Stromal cell of bone marrow (primary cell): ENCODE results near the gene MTA3.
"Not testable (repeated sequence)": the region's sequence is repeated elsewhere in the genome, so short reads cannot be mapped to it uniquely, and the experiment has no call there.

ENCODE experiments used
- DNase-seq: peaks from one replicate; pipeline ENCODE4 v3.0.0-alpha.2; 2012; ENCODE audit warnings: low read depth

MTA3 gene

DNA sequence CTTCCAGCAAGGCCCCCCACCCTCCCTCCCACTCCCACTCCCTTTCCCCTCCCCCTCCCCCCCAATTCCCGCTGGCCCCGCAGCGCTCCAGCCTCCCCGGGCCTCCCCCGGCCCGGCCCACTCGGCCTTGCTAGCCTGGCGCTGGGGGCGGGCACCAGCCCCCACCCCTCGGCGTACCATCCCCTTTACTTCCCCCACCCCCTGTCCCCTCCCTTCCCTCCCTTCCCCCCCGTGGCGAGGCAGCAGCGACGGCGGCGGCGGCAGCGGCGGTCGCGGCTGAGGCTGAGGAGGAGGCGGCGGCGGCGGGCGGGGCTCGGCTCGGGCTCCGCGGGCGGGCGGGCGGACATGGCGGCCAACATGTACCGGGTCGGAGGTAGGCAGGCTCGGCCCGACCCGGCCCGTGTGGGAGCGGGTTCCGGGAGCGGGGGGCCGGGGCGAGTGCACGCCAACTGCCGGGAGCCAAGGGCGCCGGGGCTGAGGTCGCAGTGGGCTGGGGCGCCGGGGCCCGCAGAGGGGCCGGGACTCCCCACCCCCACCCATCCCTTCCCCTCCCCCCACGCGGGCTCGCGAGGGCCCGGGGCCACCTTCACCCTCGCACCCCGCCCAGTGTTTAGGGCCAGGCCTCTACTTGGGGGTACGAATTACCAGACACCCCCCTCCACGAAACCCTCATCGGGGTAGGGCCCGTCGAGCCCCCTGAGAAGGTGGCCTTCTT is at the start of gene MTA3:
TSS of gene MTA3 (plus strand) at position 232 of the 715 bp plus-strand sequence. CDS start at position 346, 114 bp downstream.
- DNase-seq: no peak

DNA sequence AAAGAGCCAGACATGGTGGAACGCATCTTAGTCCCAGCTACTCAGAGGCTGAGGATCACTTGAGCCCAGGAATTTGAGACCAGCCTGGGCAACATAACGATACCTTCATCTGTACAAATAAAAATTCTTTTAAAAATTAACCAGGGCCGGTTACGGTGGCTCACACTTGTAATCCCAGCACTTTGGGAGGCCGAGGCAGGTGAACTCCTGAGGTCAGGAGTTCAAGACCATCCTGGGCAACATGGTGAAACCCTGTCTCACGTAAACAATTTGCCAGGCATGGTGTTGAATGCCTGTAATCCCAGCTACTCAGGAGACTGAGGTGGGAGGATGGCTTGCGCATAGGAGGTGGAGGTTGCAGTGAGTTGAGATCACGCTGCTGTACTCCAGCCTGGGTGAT is 48.8 kb upstream of the MTA3 start:
- DNase-seq: no peak

DNA sequence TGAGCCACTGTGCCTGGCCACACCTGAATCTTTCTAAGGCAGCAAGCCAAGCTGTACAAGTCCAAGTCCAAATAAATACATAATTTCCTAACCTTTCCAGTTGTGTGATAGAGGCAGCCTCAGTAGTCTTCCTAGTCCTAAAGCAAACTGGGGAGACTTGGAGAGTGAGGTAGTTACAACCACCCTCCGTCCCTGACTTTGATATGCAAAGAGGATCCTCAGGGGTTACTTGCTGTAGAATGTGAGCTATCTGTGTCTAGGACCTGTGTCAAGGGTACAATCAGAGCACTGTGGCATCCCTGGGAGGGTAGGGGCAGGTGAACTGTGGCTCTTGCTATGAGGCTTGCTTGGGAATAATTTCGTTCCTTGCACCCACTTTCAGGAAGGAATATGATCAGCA is 46.4 kb upstream of the MTA3 start:
- no peak for DNase-seq

DNA sequence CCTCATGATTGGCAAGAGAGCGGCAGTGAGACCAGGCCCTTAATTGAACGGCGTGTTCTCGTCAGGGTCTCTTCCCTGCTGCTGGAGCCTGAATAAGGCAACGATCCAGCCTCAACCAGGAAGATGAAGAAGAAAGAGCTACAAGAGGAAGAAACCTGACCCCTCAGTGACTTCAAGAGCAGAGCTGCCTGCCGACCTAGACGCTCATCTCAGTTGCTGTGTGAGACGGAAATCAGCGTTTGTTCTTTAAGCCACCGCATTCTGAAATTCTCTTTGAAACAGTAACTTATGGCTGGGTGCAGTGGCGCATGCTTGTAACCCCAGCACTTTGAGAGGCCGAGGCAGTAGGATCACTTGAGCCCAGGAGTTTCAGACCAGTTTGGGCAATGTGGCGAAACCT is 45.1 kb upstream of the MTA3 start:
- no peak for DNase-seq

DNA sequence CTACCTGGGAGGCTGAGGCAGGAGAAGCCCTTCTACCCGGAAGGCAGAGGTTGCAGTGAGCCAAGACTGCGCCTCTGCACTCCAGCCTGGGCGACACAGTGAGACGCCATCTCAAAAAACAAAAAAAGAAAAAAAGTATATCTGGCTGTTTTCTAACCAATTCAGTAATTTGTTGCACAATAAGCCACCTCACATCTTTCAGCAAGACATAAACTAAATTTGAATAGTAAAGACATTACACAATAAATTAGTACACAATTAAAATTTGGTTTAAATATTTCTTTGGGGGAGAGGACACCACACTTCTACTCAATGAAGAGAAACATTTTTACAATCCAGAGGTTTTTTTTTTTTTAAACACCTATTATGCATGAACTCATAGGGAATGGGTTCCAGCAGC is 36.0 kb upstream of the MTA3 start:
- DNase-seq: no peak

DNA sequence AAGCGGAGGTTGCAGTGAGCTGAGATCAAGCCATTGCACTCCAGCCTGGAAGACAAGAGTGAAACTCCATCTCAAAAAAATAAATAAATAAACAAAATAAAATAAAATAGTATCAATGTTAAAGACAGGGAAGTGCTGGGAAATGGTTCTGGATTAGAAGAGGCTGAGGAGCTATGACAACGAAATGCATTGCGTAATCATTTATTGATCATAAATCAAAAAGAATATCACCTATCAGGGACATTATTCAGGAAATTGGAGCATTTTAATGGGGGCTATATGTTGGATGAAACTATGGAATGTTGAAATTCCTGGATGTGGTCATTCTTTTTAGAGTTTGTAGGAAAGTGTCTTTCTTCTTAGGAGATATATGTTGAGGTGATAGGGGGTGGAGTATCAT is 30.9 kb upstream of the MTA3 start:
- no peak for DNase-seq

DNA sequence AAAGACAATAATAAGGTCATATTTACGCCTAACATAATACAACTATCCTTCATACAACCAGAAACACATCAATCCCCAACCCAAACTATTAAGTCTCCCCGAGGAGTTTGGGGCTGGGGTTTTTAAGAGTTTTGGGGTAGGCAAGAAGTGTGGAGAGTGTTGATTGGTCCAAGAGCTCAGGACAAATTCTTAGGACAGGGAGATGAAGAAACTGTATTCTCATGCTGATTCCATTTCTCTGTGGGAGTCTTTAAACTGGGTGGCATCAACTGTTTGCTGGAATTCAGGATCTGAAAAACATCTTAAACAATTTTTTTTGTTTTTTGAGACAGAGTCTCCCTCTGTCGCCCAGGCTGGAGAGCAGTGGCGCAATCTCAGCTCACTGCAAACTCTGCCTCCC is 25.6 kb upstream of the MTA3 start:
- no peak for DNase-seq

DNA sequence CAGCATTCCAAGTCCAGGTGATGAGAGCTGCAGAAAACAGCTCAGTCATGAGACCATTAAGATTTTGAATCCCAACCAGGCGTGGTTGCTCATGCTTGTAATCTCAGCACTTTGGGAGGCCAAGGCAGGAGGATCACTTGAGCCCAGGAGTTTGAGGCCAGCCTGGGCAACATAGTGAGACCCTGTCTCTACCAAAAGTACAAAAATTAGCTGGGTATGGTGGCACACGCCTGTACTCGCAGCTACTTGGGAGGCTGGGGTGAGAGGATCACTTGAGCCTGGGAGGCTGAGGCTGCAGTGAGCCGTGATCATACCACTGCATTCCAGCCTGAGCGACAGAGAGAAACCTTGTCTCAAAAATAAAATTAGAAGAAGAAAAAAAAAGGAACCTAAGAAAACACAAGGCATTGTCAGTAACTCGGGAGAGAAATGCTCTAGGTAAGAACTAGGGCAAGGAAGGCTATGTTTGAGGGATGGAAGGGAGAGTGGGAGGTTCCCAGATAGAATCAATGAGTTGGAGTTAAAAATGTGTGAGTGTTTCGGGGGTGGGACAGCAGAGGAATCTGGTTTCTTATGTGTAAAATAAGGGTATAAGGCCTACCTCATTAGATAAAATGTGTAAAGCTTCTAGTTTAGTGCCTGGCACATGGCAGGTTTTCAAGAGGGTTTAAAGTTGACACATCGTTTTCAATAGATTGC is 23.3 kb upstream of the MTA3 start:
- no peak for DNase-seq

DNA sequence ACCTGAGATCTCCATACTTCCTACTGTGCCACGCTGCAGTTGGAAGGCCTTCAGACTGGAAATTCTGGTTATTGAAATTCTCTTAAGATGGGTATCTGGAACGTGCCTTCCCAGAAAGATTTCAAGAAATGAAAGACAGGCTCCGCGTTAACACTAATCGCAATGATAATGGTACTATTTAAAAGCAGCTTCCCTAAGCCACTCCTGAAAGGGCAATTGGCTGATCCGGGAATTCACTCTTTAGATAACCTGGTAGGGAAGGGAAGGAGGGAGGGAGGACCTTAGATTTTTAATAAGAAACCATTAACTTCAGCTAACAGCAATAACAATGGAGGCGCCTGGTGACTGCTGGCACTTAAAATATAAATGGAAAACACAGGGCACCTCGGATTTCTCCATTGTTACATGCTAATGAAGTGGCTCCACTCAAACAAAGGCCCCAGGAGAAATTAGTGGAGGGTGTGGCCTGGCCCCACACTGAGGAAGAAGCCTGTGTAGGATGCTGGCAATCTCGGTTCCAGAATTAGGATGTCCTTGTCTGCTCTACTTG is 22.5 kb upstream of the MTA3 start:
- DNase-seq: no peak

DNA sequence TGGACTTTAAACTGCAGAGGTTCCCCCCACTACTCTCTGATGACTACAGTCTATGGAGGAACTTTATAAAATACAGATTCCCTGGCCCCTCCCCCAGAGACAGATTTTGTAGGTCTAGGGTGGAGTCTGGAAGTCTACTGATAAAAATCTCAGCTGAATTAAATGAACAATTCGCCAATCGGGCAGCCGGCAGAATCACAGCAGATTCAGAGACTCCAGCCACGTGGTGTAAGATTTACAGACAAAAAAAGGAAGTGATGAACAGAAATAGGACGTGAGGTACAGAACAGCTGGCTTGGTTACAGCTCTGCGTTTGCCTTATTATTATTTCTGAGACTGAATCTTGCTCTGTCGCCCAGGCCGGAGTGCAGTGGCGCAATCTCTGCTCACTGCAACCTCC is 21.4 kb upstream of the MTA3 start:
- DNase-seq: no peak

DNA sequence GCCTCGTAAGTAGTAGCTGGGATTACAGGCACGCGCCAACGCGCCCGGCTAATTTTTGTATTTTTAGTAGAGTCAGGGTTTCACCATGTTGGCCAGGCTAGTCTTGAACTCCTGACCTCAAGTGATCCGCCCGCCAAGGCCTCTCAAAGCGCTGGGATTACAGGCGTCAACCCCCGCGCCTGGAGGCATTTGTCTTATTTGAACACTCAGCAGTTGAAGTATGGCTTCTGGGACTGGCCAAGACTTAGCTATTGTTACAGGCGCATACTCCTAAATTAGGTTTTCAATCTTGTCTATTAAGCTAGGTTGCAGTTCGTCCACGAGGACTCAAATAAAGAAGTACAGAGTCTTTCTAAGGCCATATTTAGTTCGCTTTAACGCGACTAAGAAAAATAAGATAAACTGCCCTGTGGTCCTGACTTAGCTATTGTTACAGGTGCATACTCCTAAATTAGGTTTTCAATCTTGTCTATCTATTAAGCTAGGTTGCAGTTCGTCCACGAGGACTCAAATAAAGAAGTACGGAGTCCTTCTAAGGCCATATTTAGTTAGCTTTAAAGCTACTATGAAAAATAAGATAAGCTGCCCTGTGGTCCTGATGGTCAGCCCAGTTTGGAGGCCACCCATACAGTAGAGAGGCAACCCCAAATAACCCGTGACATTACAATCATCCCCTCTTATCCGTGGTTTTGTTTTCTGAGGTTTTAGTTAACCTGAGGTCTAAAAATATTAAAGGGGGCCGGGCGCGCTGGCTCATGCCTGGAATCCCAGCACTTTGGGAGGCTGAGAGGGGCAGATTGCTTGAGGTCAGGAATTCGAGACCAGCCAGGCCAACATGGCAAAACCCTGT is 20.8 kb upstream of the MTA3 start:
- DNase-seq: no peak

DNA sequence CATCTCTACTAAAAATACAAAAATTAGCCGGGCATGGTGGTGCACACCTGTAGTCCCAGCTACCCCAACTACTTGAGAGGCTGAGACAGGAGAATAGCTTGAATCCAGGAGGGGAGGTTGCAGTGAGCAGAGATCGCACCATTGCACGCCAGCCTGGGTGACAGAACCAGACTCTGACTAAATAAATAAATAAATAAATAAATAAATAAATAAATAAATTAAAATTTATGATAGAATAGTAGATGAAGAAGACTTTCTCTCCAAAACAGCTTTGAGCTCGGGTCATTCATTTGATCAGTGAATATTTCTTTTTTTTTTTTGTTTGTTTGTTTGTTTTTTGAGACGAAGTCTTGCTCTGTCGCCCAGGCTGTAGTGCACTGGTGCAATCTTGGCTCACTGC is 17.6 kb upstream of the MTA3 start:
- DNase-seq: no peak

DNA sequence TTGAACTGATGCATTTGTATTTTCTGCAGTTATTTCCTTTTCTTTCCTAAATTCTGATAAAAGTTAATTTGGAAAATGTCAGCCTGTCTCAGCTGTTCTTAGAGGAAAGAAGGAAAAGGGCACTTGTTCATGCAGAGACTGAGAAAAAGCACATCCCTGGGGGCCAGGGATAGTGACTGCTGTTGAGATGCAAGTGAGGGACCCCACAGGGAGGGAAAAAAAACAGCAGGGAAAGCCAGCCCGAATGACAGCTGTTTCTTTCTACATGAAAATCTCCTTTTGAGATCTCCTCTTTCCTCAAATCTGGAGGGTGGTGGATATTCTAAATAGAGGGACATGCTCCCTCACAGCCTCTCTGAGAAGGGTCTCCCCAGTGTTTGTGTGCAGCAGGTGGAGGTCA is 14.0 kb upstream of the MTA3 start:
- DNase-seq: no peak

DNA sequence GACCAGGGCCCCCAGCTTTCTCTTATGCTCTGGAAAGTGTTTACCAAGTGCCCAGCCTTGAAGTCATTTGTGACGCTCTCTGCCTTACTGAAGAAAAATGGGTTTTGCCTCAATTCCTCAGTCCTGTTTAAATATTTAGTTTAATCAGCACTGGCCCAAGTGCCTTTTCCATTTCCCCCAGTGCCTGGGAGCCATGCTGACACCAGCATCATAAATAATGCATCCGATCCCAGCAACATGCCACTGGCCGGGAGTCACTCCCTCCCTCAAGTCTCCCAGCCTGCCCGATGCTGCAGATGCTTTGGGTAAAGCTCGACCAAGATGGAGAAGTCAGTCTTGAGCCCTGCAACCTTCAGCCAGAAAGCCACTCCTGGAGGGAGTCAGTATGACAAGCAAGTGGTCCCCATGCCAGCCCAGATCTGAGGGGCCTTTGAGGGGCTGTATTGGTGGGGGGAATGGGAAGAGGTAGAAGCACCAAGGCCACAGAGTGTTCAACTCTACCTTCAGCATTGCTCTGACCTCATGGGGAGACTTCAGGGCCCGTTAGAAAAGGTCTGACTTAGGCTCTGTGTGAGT is 12.0 kb upstream of the MTA3 start:
- DNase-seq: no peak

DNA sequence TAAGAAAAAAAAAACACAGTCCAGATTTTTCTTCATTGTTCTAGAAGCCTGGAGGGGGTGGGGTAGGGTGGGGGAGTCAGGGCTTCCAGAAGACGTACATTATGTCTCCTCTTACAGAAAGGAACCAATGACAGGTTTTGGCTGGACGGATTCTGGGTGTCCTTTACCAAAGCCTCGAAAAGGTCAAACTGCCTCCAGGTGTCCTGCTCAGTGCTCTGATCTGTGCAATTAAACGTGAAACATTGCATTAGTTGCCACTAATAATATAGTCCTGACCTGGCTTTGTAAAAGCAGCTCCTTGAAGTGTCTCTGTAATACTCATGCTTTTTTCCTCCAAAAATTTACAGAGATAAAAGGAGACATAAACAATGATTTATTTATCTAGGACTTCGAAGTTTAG is 11.1 kb upstream of the MTA3 start:
- no peak for DNase-seq

DNA sequence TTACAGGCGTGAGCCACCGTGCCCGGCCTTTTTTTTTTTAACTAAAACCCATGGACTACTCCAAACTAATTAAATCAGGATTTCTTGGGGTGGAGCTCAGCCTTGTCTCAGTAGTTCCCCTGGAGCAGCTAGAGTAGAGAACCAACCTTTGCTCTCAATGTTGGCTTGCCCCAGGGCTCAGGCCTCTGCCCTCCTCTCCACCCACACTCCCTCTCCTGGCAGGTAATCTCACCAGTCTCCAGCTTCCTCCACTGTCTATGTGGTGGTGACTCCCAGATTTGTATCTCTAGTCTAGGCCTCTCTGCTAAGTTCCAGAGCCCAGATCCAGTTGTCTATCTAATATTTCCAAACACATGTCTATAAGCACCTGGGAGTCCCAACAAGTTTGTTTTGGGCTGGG is 9.6 kb upstream of the MTA3 start:
- DNase-seq: no peak

DNA sequence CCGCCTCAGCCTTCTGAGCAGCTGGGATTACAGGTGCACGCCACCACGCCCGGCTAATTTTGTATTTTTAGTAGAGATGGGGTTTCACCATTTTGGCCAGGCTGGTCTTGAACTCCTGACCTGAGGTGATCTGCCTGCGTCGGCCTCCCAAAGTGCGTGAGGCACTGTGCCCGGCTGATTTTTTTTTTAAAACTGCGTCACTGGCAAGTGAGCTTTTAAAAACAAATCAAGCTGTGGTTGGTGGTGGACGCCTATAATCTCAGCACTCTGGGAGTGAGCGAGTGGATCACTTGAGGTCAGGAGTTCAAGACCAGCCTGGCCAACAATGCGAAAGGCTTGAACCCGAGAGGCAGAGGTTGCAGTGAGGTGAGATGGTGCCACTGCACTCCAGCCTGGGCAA is 8.3 kb upstream of the MTA3 start:
- DNase-seq: not testable (repeated sequence)

DNA sequence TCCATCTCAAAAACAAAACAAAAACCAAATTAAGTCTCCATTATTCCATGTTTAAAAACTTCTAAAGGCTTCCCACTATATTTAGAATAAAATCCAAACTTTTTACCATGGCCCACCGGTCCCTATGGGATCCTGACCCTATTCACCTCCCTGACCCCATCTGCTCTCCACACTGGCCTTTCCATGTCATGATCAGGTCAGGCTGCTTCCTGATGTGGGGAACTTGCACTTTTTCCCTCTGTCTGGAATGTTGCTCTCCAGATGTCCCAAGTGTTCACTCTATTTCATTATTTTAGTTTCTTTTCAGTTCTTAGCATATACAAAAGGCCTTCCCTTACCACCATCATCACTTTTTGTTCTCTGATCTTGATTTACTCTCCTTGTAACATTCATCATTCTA is 7.5 kb upstream of the MTA3 start:
- DNase-seq: no peak

DNA sequence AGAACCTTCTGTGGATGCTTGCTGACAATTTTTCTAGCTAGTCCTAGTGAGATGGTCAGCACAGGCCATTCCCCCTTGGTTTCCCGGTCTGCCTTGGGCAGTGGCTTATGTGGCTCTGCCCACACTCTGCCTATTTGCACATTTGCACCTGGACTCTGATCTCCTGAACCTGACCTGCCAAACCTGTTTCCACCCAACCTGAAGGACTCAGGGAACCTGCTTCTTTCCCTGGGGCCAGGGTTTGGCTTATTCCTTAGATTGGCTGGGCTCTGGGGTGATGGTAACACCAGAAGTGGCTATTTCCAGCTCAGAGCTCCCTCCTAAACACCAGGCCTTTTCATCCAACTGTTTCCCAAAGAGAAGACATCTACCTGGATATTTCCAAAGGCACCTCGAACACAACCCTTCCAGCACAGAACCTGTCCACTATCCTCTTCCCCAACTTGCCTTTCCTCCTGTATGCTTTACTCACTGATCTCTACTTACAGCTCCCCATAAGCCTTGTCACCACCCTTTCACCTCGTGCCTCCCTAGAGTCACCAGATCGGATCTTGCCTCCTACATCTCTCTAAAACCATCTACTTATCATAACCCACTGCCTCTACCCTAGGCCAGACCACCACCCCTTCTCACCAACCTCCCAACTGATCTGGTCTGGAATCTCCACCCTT is 5.8 kb upstream of the MTA3 start:
- DNase-seq: no peak

DNA sequence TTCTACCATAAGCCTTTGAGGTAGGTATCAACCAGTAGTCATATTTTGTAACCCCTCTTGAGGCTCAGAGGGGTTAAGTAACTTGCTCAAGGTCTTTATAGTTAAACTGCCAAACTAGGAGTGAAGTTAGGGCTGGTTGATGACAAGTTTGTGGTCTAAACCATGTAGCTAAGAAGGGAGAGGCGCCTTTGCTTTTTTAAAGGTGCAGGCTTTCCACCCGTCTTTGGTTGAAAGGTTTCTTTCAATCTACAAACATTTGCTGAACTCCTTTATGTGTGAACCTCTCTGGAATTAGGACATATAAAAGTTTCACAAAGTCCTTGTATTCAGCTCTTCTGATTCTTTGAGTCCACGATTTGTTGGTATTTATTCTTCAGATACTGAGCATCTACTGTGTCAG is 2.4 kb upstream of the MTA3 start:
- DNase-seq: no peak

DNA sequence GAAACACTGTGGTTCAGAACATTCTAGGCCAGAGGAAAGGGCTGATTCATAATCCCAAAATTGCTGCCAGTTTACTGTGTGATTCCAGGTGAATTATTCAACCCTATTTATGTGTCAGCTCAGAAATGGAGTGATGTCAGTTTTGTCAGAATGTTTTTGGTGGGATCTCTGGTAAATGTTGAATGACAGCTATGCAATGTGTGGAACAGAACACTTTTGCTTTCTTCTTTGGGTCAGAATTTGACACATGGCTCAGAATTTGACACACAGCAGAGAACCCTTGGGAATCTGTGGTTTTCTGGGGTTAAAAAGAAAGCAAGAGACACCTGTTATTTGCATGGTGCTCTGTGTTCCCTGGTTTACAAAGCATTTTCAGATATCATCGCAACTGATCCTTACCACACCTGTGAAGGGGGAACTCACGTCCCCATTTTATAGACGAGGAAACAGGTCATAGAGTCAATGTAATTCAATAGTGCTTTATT is 1.6 kb upstream of the MTA3 start:
- no peak for DNase-seq

DNA sequence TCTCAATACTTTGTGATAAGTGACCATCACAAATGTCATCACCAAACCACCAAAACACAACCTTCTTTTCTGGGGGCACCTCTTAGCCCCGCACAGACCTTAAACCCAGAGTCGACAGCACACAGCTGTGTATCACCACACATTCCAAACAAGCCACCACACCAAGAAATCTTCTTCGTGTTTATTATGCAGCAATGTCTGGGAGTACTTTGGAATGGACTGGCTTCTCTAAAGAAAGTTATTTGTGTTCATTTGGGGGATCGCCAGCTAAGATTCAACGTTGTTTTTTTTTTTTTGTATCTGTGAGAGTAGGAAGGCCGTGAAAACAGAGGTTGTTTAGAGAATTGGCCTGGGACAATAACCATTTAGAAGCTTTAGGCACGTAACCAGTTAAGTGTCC is 1.1 kb upstream of the MTA3 start:
- no peak for DNase-seq
